HG02973 (cell line): ENCODE data around the gene STAT5B.

ENCODE experiments used
- ATAC-seq: cut with Tn5 transposase; IDR thresholded peaks from one replicate; pipeline ENCODE4 v1.9.1; 2021; ENCODE audit warnings: moderate library complexity; ENCODE audit not compliant: unreplicated experiment

The STAT5B gene

DNA sequence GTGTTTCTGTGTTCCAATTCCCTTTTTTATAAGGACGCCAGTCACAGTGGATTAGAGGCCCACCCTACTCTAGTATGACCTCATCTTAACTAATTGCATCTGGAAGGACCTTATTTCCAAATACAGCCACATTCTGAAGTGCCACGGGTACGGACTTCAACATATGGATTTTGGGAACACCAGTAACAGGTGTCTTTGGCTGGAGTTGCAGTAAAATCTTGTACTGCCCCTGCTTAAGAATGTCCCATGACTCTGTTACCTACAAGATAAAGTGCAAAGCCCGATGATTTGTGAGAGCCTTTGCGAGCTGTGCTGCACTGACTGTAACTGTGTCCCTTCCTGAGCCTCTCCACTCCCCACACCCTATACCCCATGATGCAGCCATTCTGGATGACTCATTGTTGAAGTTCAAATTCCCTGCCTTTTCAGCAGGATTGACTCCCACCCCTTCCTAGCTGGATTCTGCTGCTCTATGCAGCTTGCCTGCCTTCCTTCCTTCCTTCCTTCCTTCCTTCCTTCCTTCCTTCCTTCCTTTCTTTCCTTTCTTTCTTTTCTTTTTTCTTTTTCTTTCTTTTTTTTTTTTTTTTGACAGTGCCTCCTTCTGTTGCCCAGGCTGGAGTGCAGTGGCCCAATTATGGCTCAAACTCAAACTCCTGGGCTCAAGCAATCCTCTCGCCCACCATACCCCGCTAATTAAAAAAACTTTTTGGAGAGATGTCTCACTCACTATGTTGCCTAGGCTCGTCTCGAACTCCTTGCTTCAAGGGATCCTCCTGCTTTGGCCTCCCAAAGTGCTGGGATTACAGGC lies 93.1 kb downstream of the STAT5B start:
- no peak for ATAC-seq

DNA sequence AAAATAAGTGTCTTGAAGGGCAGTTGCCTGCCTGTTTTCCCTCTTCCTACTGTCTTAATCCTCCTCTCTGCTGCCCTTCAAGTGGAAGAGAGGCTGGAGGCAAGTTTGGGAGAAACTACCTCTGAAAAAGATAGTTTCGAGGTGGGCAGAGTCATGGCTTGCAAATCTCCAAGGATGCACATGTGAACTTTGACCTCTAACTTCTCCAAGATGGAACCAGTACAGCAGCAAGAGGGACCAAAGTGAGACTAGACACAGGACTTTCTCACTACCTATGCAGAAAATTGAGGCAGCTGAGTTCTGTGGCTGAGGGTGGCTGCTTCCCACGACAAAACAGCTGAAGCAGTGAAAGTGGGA lies 94.4 kb downstream of the STAT5B start:
- no peak for ATAC-seq

DNA sequence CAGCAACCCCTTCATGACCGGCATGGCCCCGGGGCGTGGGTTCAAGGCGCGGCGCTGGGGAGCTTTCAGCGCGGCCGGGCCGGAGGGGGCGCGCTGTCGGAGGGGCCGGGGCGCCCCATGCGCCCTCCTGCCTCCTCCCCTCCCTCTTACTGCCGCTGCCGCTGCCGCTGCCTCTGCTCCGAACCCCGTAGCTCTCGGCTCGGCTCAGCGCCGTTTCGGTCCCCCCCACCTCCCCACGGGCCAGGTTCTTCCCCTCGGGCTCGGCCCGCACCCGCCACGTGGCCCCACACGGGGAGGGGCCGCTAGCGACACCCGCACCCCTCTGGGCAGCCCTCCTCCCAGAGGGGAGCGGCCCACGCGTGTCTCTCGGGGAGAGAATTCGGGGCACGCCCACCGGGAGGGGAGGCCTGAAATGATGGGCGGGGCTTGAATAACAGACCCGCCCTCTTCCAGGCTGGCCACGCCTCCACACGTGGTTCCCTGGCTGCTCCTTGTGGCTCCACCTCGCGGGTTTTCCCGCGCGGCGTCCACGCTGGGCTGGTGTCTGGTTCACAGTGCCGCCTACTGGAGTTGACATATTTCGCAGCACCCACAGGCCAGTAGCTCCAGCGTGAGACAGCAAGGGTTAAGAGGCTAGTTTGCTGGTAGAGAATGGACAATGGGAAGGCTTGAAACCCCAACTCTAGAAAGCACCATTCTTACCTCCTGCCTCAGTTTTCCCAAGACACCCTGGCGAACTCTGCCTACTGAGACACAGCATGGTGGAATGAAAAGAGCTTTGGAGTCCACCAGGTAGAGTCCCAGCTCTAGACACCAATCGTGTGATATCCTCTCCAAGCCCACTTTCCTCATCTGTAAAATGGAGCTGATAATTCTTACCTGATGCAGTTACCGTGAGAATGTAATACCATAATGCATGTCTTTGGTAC lies 95.0 kb downstream of the STAT5B start, which contains the start of gene KCNH4:
KCNH4 (minus strand) TSS at position 221 of the 929 bp plus-strand sequence; CDS start at position 24, 197 bp downstream.
- ATAC-seq: no peak

DNA sequence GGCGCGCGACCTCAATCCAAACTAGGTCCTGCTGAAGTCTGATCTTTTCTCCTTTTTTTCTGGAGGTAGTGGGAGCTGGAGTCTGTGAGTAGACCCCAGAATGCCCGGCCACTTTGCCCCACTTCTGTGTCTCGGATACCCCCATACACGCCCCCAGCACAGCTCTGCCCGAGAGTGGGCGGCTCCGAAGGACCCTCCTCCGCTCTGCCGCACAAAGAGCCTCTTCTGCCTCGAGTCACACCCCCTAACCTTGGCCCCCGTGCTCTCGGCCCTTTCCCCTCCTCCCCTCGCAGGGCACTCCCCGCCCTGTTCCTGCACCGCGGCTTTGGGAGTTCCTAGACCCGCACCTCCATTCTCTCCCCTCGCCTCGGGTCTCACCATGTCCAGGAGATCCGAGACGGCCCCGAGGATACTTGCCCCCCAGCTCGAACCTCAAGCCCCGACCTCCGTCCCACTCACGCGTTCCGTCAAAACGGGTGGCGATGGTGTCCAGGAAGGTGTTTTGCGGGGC lies 95.7 kb downstream of the STAT5B start:
- ATAC-seq: no peak

DNA sequence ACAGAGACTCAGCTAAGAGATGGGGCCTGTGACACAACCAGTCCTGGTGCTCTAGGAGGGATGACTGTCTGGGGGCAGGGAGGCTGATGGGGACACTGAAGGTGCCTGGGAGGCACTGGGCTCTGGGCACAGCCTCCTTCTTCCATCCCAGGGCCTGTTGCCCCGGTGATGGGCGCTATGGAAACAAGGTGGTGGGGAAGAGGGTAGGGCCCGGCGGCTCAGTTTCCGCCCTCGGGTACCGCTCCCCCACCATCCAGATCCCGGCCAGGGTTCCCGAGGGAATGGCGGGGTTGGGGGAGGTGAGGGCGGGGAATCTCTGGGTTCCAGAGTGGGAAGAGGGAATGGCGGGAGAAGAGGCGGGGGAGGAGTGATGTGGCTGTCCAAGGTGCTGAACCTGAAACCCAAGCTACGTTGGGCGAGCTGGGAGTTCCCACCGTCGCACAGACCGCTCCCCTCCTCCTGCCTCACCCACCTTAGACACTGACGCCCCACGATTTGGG lies 96.2 kb downstream of the STAT5B start:
- no peak for ATAC-seq

DNA sequence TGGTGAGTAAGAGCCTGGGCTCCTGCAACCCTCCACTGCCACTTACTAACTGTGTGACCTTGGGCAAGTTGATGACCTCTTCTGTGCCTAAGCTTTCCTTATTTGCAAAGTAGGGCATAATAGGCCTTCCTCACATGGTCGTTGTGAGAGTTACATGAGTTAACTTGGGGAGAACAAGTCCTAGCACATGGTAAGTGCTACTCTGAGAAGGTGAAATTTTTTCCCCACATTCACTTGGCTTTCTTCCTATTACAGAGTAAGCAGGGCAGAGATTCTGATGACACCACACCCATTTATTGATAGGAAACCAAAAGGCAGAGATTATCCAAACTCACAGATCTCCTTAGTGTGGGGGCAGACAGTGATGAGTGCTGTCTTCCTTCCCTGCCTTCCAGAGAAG lies 96.9 kb downstream of the STAT5B start:
- no peak for ATAC-seq

DNA sequence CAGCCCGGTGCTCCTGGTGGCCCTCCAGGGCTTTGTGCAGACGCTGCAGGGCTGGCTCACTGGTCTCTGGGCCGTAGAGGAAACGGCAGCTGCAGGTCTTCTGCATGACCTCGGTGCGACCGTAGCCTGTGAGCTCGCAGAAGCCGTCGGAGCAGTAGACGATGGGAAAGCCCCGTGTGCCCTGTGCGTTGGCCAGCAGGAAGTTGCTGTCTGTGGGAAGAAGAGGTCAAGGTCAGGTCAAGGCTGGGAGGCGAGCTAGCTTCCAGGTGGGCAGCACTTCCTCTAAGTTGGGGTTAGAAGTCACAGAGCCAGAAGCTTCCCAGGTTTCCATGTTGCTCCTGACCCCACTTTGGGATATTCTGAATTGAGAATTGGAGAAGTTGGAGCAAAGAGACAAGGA lies 97.4 kb downstream of the STAT5B start:
- no peak for ATAC-seq

DNA sequence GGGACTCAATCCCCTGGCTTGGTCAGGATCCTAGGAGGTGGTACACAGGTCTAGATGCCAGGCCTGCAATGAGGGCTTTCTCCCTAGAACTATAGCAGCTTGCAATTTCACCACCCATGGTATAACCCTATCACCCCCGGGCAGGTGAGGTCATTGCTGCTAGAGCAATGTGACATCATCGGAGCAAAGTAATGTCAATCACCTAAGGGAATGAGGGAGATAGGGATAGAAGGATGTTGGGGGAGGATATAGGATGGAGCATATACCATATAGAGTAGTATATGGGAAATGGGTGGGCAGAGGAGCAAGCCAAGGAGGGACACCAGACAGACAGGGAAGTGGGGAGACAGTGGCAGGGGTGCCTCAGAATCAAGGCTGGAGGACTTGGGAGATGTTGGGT lies 98.5 kb downstream of the STAT5B start:
- no peak for ATAC-seq

DNA sequence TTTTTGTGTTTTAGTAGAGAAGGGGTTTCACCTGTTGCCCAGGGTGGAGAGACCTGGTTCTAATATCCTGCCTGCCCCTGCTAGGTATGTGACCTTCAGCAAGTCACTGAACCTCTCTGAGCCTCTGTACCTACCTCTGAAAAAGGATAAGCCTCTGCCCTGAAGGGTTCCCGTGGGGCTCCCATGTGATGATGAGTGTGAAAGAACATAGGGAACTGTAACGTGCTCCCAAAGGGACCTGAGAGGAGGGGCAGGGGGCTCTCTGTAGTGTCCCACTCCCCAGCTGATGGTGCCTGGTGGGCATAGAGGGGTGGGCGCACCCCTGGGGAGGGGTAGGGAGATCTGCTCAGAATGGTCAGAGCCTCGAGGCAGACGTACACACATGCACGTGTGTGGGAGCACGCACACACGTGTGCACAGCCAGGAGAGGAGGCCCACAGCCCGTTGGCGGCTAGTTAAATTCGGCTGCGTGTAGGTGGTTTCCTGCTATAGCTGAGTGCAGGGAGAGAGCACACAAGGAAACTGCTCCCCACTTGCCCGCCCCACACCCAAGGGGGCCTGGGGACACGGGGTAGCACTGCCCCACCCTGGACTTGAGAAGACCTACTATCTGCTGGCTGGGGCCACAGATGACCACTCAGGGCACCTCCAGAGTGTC lies 101.9 kb downstream of the STAT5B start:
- ATAC-seq: no peak

DNA sequence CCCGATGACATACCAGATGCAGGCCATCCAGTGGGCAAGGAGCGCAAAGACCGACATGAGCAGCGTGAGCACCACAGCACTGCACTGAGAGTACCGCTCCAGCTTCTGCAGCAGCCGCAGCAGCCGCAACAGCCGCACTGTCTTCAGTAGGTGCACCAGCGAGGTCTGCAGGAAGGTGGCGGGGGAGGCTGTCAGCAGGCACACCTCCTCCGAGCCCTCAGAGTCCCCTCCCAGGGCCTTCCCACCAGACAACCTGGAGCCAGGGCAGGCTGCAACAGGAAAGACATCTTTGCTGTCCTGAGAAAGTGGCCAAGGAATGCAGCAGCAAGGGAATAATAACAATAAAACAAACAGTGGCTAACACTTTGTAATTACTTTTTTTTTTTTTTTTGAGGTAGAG lies 104.4 kb downstream of the STAT5B start:
- no peak for ATAC-seq

DNA sequence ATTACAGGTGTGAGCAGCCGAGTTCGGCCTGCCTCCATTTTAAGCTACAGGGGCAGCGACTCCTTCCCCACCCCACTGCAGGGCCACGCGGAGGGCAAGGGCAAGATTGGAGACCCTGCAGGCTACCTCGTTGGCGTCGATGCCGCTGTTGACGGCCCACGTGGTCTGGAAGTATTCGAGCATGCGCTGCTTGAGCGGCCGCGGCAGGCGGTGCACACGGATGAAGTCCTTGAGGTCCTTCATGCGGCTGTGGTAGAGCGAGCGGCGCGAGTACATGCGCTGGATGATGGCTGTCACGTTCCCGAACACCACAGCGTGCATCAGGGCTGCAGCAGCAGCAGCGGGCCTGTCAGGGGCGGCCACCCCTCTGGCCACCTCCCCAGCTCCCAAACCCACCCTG lies 106.8 kb downstream of the STAT5B start:
- ATAC-seq: no peak

DNA sequence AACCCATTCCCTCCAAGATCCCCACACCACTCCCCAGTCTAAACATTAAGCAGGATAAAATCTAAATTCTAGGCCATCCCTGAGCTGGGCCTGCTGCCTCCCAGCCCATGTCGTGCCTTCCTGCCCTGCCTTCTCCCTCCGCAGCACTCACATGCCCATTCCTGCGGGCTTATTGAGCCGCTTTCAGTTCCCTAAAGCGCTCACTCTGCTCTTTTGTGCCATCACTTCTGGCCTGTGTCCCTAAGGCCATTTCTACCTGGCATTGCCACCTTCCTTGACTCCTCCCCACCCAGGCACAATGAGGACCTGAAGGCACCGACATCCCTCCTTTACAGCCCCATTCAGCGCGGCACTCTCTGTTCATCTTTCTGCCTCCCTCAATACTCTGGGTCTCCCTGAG lies 108.4 kb downstream of the STAT5B start:
- ATAC-seq: no peak

DNA sequence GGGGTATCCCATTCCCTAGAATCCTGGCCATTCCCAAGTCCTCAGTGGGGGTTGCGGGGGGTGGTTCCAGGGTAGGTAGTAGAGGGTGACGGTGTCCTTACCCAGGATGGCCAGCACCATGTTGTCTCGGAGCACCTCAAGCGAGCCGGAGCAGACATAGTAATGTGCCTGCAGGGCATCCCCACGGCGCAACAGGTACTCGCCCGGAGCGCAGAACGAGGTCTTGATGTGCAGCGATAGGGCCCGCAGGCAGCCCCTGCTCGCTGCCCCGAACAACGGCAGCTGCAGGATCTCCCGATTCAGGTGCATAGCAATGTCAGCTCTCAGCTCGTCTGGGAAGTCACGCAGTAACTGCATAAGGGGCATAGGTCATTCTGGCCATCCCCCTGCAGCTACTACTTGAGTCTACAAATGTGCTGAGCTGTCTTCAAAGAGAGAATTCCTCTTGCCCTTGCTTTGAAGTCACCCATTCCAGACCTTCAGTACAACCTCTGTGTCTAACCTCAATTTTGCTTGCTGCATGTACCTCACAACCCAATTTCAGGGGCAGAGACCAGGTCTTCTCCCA lies 109.9 kb downstream of the STAT5B start:
- ATAC-seq: no peak

DNA sequence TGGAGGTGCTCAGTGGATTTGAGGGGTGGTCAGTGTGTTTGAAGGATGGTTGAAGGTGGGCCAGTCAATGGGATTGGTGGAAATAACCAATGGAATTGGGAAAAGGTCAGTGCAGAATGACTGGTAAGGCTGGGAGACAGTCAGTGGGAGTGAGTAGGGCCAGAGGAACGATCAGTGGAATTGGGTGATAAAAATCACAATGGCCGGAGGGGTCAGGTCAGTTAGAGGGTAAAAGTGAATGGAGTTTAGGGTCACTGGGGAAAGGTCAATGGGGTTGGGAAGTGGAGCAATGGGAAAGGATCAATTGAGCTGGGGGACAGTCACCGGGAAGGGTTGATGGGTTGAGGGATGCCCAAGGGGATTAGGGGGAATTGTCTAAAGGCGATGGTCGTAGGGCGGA lies 110.4 kb downstream of the STAT5B start:
- ATAC-seq: no peak

DNA sequence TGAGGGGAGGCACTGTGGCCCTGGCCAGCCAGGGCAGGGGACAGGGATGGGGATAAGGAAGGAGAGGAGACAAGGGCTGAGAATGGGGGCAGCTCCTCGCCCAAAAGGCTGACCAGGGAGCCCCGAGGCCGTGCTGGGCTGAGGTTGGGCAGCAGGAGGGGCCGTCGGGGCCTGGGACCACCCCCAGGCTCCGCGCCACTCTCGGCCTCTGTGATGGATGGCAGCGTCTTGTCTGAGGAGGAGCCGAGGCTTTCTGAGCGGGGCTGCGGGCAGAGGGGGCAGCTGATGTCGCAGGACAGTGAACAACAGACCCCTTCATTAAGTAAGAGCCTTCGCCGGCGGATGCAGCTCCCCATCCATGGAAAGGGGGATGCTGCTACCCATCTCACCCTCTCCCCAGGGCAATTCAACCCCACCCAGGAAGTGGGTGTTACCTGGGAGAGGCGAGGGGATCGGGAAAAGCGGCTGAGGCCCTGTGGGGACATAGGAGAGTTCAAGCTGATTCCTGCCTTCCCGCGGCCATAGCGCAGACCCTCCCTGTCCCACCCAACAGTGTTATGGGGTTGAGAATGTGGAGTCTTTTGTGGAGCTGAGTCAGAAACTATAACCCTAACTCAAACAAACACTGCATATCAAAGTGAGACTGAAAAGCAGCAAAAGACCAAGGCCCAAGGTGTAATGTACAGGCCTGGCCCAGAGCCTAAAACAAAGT lies 112.3 kb downstream of the STAT5B start:
- ATAC-seq: no peak

DNA sequence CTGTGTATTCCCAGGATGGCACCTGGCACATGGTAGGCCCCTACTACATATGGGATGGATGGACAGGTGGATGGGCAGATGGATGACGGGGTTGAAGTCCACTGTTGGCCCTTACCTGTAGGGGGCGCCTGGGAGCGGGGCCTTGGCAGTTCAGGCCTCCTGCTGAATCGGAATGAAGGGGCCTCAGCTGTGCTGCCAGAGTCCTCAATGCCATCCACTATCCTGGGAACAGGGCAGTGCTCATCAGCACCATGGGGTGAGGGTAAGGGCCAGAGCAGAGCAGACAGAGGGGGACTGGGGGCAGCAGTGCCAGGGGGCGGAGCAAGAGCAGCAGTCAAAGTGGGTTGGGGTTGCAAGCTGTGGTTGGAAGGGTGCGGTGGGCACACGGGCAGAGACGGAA lies 113.1 kb downstream of the STAT5B start:
- no peak for ATAC-seq

DNA sequence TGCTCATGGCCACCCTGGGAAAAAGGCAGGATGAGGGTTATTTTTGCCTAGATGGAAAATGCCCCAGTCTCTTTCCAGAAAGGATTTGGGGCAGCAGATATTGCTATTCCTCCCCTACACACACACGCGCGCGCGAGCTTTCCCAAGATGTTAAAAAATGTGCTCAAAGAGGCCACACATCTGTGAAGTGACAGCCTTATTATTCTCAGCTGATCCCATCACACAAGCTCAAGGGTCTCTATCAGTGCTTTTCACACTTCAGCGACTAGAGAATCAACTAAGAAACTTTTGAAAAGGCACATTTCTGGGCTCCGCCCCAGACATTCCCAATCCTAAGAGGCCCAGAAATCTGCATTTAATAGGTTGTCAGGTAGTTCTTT lies 115.7 kb downstream of the STAT5B start:
- ATAC-seq: no peak

DNA sequence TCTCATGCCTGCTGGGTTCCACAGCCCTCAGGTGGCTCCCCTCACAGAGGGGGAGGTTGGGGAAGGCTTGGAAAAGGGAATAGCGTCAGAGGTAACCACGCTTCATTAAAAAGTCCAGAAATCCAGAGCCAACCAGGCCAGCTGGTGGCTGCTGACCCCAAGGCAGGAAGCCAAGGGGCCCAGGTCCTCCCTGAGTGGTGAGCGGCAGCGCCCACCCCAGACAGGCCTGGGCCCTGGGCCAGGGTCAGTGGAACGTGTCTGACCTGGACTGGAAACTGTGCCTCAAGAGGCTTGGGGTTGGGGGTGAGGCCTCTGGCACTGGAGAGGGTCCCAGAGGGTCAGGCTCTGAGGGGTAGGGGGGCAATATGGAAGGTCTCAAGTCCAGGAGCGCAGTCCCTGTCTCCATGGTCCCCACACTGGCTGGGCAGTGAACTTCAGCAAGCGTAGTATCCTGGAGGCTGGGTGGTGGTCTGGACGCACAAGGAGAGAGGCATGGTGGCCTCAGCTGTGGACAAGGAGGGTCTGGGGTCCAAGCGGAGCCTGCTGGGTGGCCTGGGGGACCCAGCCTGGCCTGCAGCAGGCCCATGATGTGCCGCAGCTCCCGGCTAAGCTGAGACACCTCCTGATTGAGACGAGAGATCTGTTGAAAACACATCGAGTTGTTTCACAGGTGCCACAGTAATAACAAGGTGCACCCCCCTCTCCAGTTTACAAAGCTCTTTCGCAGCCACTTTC lies 116.2 kb downstream of the STAT5B start:
- no peak for ATAC-seq

DNA sequence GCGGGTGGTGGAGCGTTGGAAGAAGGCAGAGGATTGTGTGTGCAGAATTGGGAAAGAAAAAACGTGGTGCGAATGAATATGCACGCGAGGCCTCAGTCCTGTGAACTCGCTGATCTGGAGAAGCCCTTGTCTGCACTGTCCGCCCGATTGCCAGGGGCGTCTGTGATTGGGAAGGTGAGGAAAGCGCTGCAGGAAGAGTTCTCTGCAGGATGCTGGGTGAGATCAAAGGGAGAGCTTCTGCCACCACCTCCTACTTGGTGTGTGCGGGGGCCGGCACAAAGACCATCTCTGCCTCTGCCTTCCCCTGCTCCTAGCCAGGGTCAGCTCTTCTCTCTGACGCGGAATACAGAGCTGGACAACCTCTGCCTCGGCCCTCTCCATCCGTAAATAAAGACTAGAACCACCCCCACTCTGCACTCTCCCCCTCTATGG lies 120.6 kb downstream of the STAT5B start:
- ATAC-seq: no peak
